ENCODE measurements around the gene VIL1. TPM values are rescaled to one million over a fixed set of nuclear protein-coding genes. Genes with fewer than 3 reads are reported as not detected.

Gene VIL1
- total RNA-seq, 1 experiment from 2014 or later, result not detected

DNA sequence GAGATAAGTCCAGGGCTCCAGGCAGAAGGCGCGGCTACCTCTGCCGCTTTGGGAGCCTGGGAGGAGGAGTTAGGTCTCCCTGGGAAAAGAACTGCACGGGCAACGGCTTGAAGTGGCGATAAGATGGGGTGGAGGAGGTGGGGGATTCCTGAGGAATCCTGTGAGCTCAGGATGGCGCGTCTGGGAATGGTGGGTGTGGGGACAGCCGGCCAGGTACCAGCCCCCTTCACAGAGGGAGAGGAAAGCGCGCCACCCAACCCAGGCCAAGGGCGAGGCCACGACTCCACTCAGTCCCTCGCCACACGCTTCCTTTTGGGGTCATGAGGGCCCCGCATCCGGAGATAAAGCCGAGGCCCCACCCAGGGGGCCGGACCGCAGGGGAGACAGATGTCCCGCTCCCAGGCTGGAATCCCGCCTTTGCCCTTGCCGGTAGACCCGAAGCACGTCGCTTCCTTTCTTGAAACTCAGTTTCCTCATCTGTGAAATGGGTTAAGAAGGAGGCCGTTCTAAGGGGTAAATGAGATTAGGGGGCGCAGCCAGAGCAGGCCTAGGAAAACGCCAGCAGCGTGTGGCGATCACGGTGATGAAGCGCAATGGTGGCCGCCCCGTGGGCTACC lies 21.0 kb upstream of the VIL1 start:
- Histone ChIP-seq H3K9me3 (ENCODE audit: low read depth, low read length, poor library complexity, severe bottlenecking) (no peaks in the 10 kb centered on the region), H3K36me3 (ENCODE audit: insufficient read depth, low read length, poor library complexity, severe bottlenecking) (peaks cover 14% of the 10 kb centered on the region), H3K4me3 (ENCODE audit: low read depth, low read length, poor library complexity, severe bottlenecking) (peak overlapping the region; percentile 97), H3K27me3 (replicated peaks; ENCODE audit: insufficient read depth, low read depth, low read length, poor library complexity) (no peaks in the 10 kb centered on the region), H3K4me1 (ENCODE audit: insufficient read depth, low read length, poor library complexity, severe bottlenecking) (peaks cover 37% of the 10 kb centered on the region), H3K27ac (ENCODE audit: low read depth, low read length, poor library complexity, severe bottlenecking) (peak overlapping the region; percentile 91)
- ChIA-PET CTCF (no interaction called here), POLR2A (ENCODE audit: low non-redundant PET) (no interaction called here)
- no TSS peak for BruUV-seq (replicated peaks)
- intact Hi-C loops (cut with micrococcal nuclease; ENCODE audit: unreplicated experiment), result loop anchor here (2.0 to 5.0 kb wide), 3 partner anchors 97 to 449 kb away; no protein-coding TSS in a partner anchor
- DNase-seq (ENCODE audit: low spot score), result peak; percentile 84
- TF ChIP-seq, protein P1, sequence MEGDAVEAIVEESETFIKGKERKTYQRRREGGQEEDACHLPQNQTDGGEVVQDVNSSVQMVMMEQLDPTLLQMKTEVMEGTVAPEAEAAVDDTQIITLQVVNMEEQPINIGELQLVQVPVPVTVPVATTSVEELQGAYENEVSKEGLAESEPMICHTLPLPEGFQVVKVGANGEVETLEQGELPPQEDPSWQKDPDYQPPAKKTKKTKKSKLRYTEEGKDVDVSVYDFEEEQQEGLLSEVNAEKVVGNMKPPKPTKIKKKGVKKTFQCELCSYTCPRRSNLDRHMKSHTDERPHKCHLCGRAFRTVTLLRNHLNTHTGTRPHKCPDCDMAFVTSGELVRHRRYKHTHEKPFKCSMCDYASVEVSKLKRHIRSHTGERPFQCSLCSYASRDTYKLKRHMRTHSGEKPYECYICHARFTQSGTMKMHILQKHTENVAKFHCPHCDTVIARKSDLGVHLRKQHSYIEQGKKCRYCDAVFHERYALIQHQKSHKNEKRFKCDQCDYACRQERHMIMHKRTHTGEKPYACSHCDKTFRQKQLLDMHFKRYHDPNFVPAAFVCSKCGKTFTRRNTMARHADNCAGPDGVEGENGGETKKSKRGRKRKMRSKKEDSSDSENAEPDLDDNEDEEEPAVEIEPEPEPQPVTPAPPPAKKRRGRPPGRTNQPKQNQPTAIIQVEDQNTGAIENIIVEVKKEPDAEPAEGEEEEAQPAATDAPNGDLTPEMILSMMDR (conservative IDR thresholded peaks at IDR 0.05; ENCODE audit: low read depth, low read length), result no peak
- TF ChIP-seq EZH2 (IDR thresholded peaks at IDR 0.05; ENCODE audit: borderline replicate concordance, low read depth, low read length, poor library complexity, severe bottlenecking), result no peak

DNA sequence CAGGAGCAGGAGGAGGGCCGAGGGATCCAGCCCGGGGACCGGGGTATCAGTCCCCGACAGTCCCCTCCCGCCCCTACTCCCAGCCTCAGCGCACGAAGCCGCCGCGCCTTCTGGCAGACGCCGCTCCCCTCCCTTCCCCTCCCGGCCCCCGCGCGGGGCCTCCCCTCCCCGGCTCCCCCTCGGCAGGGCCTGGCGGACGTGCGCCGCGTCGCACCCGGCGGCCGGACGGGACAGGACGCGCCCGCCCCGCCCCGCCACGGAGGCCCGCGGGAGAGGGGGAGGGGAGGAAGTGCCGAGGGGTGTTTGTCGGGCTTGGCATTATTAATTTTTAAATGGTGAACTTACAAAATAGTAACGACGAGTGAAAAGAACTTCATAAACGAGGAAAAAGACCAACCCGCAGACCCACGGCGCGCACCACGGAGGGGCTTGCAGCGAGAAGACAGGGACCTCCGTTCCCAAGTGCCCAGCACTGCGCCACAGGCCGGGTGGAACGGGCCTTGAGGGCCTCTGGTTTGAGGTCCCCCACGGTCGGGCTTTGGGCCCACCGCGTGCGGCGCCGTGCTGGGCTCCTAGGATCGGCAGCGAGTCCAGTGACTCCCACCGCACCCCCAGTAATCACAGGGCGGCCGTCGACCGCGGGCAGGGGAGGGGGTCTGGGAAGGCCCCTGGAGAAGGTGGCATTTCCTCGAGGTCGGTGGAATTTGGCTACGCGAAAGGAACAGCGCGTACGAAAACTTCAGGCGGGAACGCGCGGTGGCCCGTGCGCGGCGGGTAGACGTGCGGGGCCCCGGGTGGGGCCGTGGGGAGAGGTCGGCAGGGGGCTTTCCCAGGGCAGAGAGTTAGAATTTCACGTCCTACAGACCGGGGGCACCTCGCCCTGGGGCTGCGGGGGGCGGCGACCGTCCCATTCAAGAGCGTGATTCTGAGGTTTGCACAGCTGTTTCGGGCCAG lies 20.2 kb upstream of the VIL1 start:
- no peak for TF ChIP-seq EZH2 (IDR thresholded peaks at IDR 0.05; ENCODE audit: borderline replicate concordance, low read depth, low read length, poor library complexity, severe bottlenecking)
- TF ChIP-seq, protein P1 (conservative IDR thresholded peaks at IDR 0.05; ENCODE audit: low read depth, low read length), result no peak
- Histone ChIP-seq H3K36me3 (ENCODE audit: insufficient read depth, low read length, poor library complexity, severe bottlenecking) (peaks cover 22% of the 10 kb centered on the region), H3K9me3 (ENCODE audit: low read depth, low read length, poor library complexity, severe bottlenecking) (no peaks in the 10 kb centered on the region), H3K4me1 (ENCODE audit: insufficient read depth, low read length, poor library complexity, severe bottlenecking) (peaks cover 37% of the 10 kb centered on the region), H3K27ac (ENCODE audit: low read depth, low read length, poor library complexity, severe bottlenecking) (peak overlapping the region; percentile 91), H3K4me3 (ENCODE audit: low read depth, low read length, poor library complexity, severe bottlenecking) (peak overlapping the region; percentile 97), H3K27me3 (replicated peaks; ENCODE audit: insufficient read depth, low read depth, low read length, poor library complexity) (no peaks in the 10 kb centered on the region)
- CTCF ChIA-PET, result no interaction called here
- no TSS peak for BruUV-seq (replicated peaks)
- POLR2A ChIA-PET (ENCODE audit: low non-redundant PET), result no interaction called here
- intact Hi-C loops (cut with micrococcal nuclease; ENCODE audit: unreplicated experiment), result loop anchor here (5.0 kb wide), 1 partner anchor 449 kb away; no protein-coding TSS in a partner anchor
- peak; percentile 79 for DNase-seq (ENCODE audit: low spot score)

DNA sequence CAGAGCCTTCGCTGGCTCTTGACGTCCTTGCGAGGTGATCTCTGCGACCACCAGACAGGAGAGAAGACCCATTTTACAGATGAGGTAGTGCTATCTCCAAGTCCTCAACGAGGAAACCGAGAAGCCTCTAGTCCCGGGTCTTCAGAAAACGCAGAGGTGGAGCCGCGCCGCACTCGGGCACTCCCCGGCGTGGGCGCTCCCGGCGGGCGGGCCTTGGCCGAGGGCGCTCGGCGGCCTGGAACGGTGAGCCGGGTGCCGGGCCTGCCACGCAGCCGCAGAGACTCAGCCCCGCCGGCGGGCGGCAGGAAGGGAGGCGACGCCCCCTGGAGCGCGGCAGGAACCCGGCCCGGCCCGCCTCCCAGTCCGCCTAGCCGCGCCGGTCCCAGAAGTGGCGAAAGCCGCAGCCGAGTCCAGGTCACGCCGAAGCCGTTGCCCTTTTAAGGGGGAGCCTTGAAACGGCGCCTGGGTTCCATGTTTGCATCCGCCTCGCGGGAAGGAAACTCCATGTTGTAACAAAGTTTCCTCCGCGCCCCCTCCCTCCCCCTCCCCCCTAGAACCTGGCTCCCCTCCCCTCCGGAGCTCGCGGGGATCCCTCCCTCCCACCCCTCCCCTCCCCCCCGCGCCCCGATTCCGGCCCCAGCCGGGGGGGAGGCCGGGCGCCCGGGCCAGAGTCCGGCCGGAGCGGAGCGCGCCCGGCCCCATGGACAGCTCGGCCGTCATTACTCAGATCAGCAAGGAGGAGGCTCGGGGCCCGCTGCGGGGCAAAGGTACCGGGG lies 19.3 kb upstream of the VIL1 start, which contains the start of gene CTDSP1:
TSS of gene CTDSP1 (plus strand) at position 478 of the 776 bp plus-strand sequence. CDS start at position 701, 223 bp downstream.
- no TSS peak for BruUV-seq (replicated peaks)
- CTCF ChIA-PET, result no interaction called here
- peak within 1 kb of the TSS; percentile 91 for H3K27ac ChIP-seq (ENCODE audit: low read depth, low read length, poor library complexity, severe bottlenecking)
- H3K27me3 ChIP-seq (replicated peaks; ENCODE audit: insufficient read depth, low read depth, low read length, poor library complexity), result no peaks in the 10 kb centered on the region
- POLR2A ChIA-PET (ENCODE audit: low non-redundant PET), result interaction anchor here (0.5 kb wide), 1 partner anchor 103 kb away, joined by 3 read pairs; no protein-coding TSS in a partner anchor
- intact Hi-C loops (cut with micrococcal nuclease; ENCODE audit: unreplicated experiment), result loop anchor here (5.0 kb wide), 1 partner anchor 448 kb away; no protein-coding TSS in a partner anchor
- H3K4me1 ChIP-seq (ENCODE audit: insufficient read depth, low read length, poor library complexity, severe bottlenecking), result peaks cover 42% of the 10 kb centered on the region
- peaks cover 30% of the 10 kb centered on the region for H3K36me3 ChIP-seq (ENCODE audit: insufficient read depth, low read length, poor library complexity, severe bottlenecking)
- H3K4me3 ChIP-seq (ENCODE audit: low read depth, low read length, poor library complexity, severe bottlenecking), result peak within 1 kb of the TSS; percentile 97
- DNase-seq (ENCODE audit: low spot score), result peak; percentile 98
- TF ChIP-seq, protein P1 (conservative IDR thresholded peaks at IDR 0.05; ENCODE audit: low read depth, low read length), result no peak
- TF ChIP-seq EZH2 (IDR thresholded peaks at IDR 0.05; ENCODE audit: borderline replicate concordance, low read depth, low read length, poor library complexity, severe bottlenecking), result no peak
- H3K9me3 ChIP-seq (ENCODE audit: low read depth, low read length, poor library complexity, severe bottlenecking), result no peaks in the 10 kb centered on the region
